Loucy (cell line): ENCODE data around the gene HBEGF.
A peak's percentile ranks its signal among the peaks of the same experiment; 100 is the strongest.

Experiments used
- CTCF ChIP-seq: fragments of 200-600 bp; sonication (generic); conservative IDR thresholded peaks from 2 replicates; pipeline ENCODE4 v1.5.1; 2014; ENCODE audit warnings: mild to moderate bottlenecking, antibody characterized with exemption, low read length
- EZH2phosphoT487 ChIP-seq: fragments of 200-600 bp; IDR thresholded peaks from 2 replicates; pipeline ENCODE4 v1.6.1; 2018; ENCODE audit warnings: antibody characterized with exemption, mild to moderate bottlenecking, moderate library complexity, borderline replicate concordance

- TF ChIP-seq CTCF = peak; percentile 95
- TF ChIP-seq EZH2phosphoT487 = no peak
Measured at GRCh38 chr5:140351609-140352334, 5.4 kb upstream of the HBEGF start.
